HCT116 (cell line): ENCODE data around the gene PRDM8. TPM values are rescaled to one million over a fixed set of nuclear protein-coding genes. Genes with fewer than 3 reads are reported as not detected.

Source experiments
- ATAC-seq: fragments of 200-7000 bp; cut with Tn5 transposase; 2 replicates; pipeline ENCODE4 v1.9.1; 2020; ENCODE audit warnings: mild to moderate bottlenecking, moderate library complexity
- BruUV-seq: library from RNA; stranded (reverse); fragments of 400-500 nt; replicated peaks from 2 replicates; lab custom pipeline; 2021; lab: Mats Ljungman, UMichigan
- CTCF ChIA-PET: fragments of 300-600 bp; sonication (Branson Sonifier 250); formaldehyde crosslinking; loops from one replicate; lab custom pipeline; 2021; ENCODE audit warnings: antibody characterized with exemption; lab: Charles Lee
- POLR2A ChIA-PET: fragments of 300-600, 350-600 bp; sonication (Branson Sonifier 250); formaldehyde crosslinking; loops from one replicate; lab custom pipeline; 2021; ENCODE audit warnings: antibody characterized with exemption; lab: Charles Lee
- RAD21 ChIA-PET, 2 experiments: fragments of 300-600 bp; sonication (Branson Sonifier 250); formaldehyde crosslinking; loops; one replicate each; lab custom pipeline; 2023; ENCODE audit warnings: low total read pairs in 2 of 2; ENCODE audit not compliant: uncharacterized antibody in 2 of 2, unreplicated experiment in 2 of 2, low non-redundant PET in 1 of 2; lab: Charles Lee
- DNase-seq: peaks from one replicate; pipeline ENCODE4 v3.0.0-alpha.2; 2010; ENCODE audit warnings: low read depth, low spot score
- H2AFZ ChIP-seq: fragments of 200-600 bp; shearing (Covaris generic), sonication (generic); 2 replicates; pipeline ENCODE4 v1.6.1; 2017; ENCODE audit warnings: low read depth, mixed run types, mixed read lengths, antibody characterized with exemption, low read length; ENCODE audit not compliant: poor library complexity, severe bottlenecking
- H3K27ac ChIP-seq: 2 replicates; pipeline ENCODE4 v1.5.1; 2012; ENCODE audit warnings: low read depth, low read length
- H3K27me3 ChIP-seq: fragments of 200-600 bp; sonication (generic); 2 replicates; pipeline ENCODE4 v1.6.1; 2016; ENCODE audit warnings: mixed run types, low read length, mixed read lengths; ENCODE audit not compliant: insufficient read depth
- H3K36me3 ChIP-seq, 2 experiments: fragments of 200-500 bp in 1 of 2; fragments of 200-600 bp in 1 of 2; sonication (Bioruptor generic) in 1 of 2; sonication (generic) in 1 of 2; 2 replicates each; pipeline versions ENCODE4 v1.5.1 to v1.6.1; 2014 to 2016; ENCODE audit warnings: low read length in 2 of 2, inconsistent platforms in 1 of 2, mixed read lengths in 1 of 2, mixed run types in 1 of 2; ENCODE audit not compliant: insufficient read depth in 2 of 2, control insufficient read depth in 1 of 2
- H3K4me1 ChIP-seq, 2 experiments: fragments of 200-600 bp in 1 of 2; sonication (generic) in 1 of 2; 2 replicates each; pipeline versions ENCODE4 v1.5.1 to v1.6.1; 2012 to 2017; ENCODE audit warnings: low read length in 2 of 2, inconsistent platforms in 1 of 2, mild to moderate bottlenecking in 1 of 2, mixed read lengths in 1 of 2, mixed run types in 1 of 2, moderate library complexity in 1 of 2; ENCODE audit not compliant: insufficient read depth in 2 of 2, control insufficient read depth in 1 of 2
- H3K4me2 ChIP-seq: fragments of 200-600 bp; sonication (generic); 2 replicates; pipeline ENCODE4 v1.6.1; 2017; ENCODE audit warnings: mixed run types, low read length, mixed read lengths
- H3K4me3 ChIP-seq, 2 experiments: fragments of 200-600 bp in 1 of 2; sonication (generic) in 1 of 2; replicated peaks in 1 of 2; 2 replicates each; pipeline ENCODE4 v1.5.1; 2011 to 2016; ENCODE audit warnings: low read length in 2 of 2, control low read depth in 1 of 2, low read depth in 1 of 2, mild to moderate bottlenecking in 1 of 2, mixed read lengths in 1 of 2, mixed run types in 1 of 2
- H3K79me2 ChIP-seq: fragments of 200-600 bp; sonication (generic); 2 replicates; pipeline ENCODE4 v1.6.1; 2017; ENCODE audit warnings: mild to moderate bottlenecking, mixed run types, low read length, moderate library complexity, mixed read lengths; ENCODE audit not compliant: insufficient read depth
- H3K9ac ChIP-seq: fragments of 200-600 bp; sonication (generic); 2 replicates; pipeline ENCODE4 v1.6.1; 2016; ENCODE audit warnings: low read length, mixed read lengths
- H3K9me2 ChIP-seq: fragments of 200-600 bp; sonication (generic), shearing (Covaris generic); 2 replicates; pipeline ENCODE4 v1.6.1; 2017; ENCODE audit warnings: mixed run types, mild to moderate bottlenecking, moderate library complexity; ENCODE audit not compliant: insufficient read depth
- H3K9me3 ChIP-seq, 2 experiments: fragments of 200-500 bp in 1 of 2; fragments of 200-600 bp in 1 of 2; sonication (Bioruptor generic) in 1 of 2; sonication (generic) in 1 of 2; 2 replicates each; pipeline ENCODE4 v1.6.1; 2014 to 2017; ENCODE audit warnings: low read length in 2 of 2, mixed read lengths in 2 of 2, inconsistent platforms in 1 of 2, low read depth in 1 of 2, mild to moderate bottlenecking in 1 of 2, mixed run types in 1 of 2, moderate library complexity in 1 of 2; ENCODE audit not compliant: control insufficient read depth in 1 of 2, insufficient read depth in 1 of 2
- H4K20me1 ChIP-seq: fragments of 200-600 bp; sonication (generic), shearing (Covaris generic); 2 replicates; pipeline ENCODE4 v1.6.1; 2017; ENCODE audit warnings: mixed run types, mild to moderate bottlenecking, moderate library complexity; ENCODE audit not compliant: insufficient read depth
- CBX3 ChIP-seq: IDR thresholded peaks from 2 replicates; pipeline ENCODE4 v1.6.1; 2012; ENCODE audit warnings: low read depth
- EGR1 ChIP-seq: IDR thresholded peaks from 2 replicates; pipeline ENCODE4 v1.6.1; 2012; ENCODE audit warnings: low read depth
- ELF1 ChIP-seq: IDR thresholded peaks from 2 replicates; pipeline ENCODE4 v1.6.1; 2012; ENCODE audit warnings: low read depth, borderline replicate concordance
- EZH2 ChIP-seq: fragments of 200-600 bp; sonication (generic); IDR thresholded peaks from 2 replicates; pipeline ENCODE4 v1.6.1; 2017; ENCODE audit warnings: antibody characterized with exemption, mixed run types
- EZH2phosphoT487 ChIP-seq: fragments of 200-600 bp; IDR thresholded peaks from 2 replicates; pipeline ENCODE4 v1.6.1; 2018; ENCODE audit warnings: antibody characterized with exemption, borderline replicate concordance
- JUND ChIP-seq: IDR thresholded peaks from 2 replicates; pipeline ENCODE4 v1.6.1; 2012
- POLR2AphosphoS5 ChIP-seq: IDR thresholded peaks from 2 replicates; pipeline ENCODE4 v1.6.1; 2011; ENCODE audit warnings: mild to moderate bottlenecking, low read depth, low read length, moderate library complexity
- SIN3A ChIP-seq: IDR thresholded peaks from 2 replicates; pipeline ENCODE4 v1.6.1; 2012; ENCODE audit warnings: low read depth
- SP1 ChIP-seq: IDR thresholded peaks from 2 replicates; pipeline ENCODE4 v1.6.1; 2012; ENCODE audit warnings: low read depth
- ZFX ChIP-seq: fragments of 450-650 bp; IDR thresholded peaks from 2 replicates; pipeline ENCODE4 v1.6.1; 2017
- intact Hi-C: fragments of 100-400 bp; cut with micrococcal nuclease; formaldehyde crosslinking; loops from 2 replicates; pipeline ENCODE4 v1.10.0; 2022
- total RNA-seq: library from RNA; stranded (reverse); gene quantifications from one replicate; pipeline ENCODE4 v1.2.1, GENCODE V29; 2021; ENCODE audit not compliant: unreplicated experiment
- TF ChIP-seq, protein P1 (sequence below): IDR thresholded peaks from 2 replicates; pipeline ENCODE4 v1.6.1; 2012
- TF ChIP-seq, protein P2 (sequence below), 3 experiments: fragments of 200-600 bp in 1 of 3; sonication (generic) in 1 of 3; IDR thresholded peaks in 2 of 3; conservative IDR thresholded peaks in 1 of 3; 2 replicates each; pipeline ENCODE4 v1.5.1; 2012 to 2017; ENCODE audit warnings: low read depth in 2 of 3, low read length in 2 of 3, antibody characterized with exemption in 1 of 3, borderline replicate concordance in 1 of 3, control low read depth in 1 of 3, mild to moderate bottlenecking in 1 of 3, mixed read lengths in 1 of 3, mixed run types in 1 of 3, moderate library complexity in 1 of 3; ENCODE audit not compliant: insufficient read depth in 1 of 3

Gene PRDM8
- total RNA-seq, 1 experiment from 2014 or later, result 1.4 TPM

DNA sequence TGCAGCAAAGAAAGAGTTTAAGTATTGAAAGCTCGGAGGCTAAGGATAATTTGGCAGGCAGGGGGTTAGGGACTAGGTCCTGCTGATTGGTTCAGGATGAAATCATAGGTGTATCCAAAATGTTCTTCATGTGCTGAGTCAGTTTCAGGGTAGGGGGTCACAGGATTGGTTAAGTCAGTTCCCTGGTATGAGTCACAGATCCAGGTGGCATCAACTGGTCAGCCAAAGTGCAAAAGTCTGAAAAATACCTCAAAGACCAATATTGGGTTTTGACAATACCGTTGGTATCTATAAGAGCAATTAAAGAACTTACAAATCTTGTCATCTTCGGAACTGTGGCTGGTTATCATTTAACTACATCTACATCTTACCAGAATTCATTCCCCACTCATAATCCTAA lies 25.6 kb upstream of the PRDM8 start:
- DNase-seq (no peak), ATAC-seq (no peak)
- H3K9me3 ChIP-seq, result no peaks in the 10 kb centered on the region
- BruUV-seq, result no TSS peak
- no peaks in the 10 kb centered on the region for H3K9me2 ChIP-seq
- RAD21 ChIA-PET, result no interaction called here
- intact Hi-C loops, result no loop called here
- TF ChIP-seq JUND, result no peak
- no peak for TF ChIP-seq ZFX
- TF ChIP-seq CBX3, result no peak
- TF ChIP-seq, protein P1, sequence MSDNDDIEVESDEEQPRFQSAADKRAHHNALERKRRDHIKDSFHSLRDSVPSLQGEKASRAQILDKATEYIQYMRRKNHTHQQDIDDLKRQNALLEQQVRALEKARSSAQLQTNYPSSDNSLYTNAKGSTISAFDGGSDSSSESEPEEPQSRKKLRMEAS, result no peak
- no peak for TF ChIP-seq SIN3A
- no peak for TF ChIP-seq POLR2AphosphoS5
- TF ChIP-seq EZH2phosphoT487, result no peak
- no peak for TF ChIP-seq SP1
- TF ChIP-seq EGR1, result no peak
- no peak for TF ChIP-seq ELF1
- TF ChIP-seq EZH2, result no peak
- TF ChIP-seq, protein P2, sequence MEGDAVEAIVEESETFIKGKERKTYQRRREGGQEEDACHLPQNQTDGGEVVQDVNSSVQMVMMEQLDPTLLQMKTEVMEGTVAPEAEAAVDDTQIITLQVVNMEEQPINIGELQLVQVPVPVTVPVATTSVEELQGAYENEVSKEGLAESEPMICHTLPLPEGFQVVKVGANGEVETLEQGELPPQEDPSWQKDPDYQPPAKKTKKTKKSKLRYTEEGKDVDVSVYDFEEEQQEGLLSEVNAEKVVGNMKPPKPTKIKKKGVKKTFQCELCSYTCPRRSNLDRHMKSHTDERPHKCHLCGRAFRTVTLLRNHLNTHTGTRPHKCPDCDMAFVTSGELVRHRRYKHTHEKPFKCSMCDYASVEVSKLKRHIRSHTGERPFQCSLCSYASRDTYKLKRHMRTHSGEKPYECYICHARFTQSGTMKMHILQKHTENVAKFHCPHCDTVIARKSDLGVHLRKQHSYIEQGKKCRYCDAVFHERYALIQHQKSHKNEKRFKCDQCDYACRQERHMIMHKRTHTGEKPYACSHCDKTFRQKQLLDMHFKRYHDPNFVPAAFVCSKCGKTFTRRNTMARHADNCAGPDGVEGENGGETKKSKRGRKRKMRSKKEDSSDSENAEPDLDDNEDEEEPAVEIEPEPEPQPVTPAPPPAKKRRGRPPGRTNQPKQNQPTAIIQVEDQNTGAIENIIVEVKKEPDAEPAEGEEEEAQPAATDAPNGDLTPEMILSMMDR (IDR thresholded peaks at IDR 0.05 in 2 of 3, conservative IDR thresholded peaks at IDR 0.05 in 1 of 3; ENCODE audit: borderline replicate concordance in 1 of 3, insufficient read depth in 1 of 3, low read depth in 2 of 3, low read length in 2 of 3), result no peak
- TF ChIP-seq, all 23 proteins: peak for 0
- no peak overlapping the region for H2AFZ ChIP-seq
- H3K4me1 ChIP-seq, result no peaks in the 10 kb centered on the region
- H3K4me3 ChIP-seq, result no peak overlapping the region
- H3K27ac ChIP-seq, result no peak overlapping the region
- ChIA-PET CTCF (no interaction called here), POLR2A (no interaction called here)
- H3K36me3 ChIP-seq, result no peaks in the 10 kb centered on the region
- H3K4me2 ChIP-seq, result no peak overlapping the region
- H3K9ac ChIP-seq, result no peak overlapping the region
- no peaks in the 10 kb centered on the region for H4K20me1 ChIP-seq
- no peaks in the 10 kb centered on the region for H3K79me2 ChIP-seq
- H3K27me3 ChIP-seq, result no peaks in the 10 kb centered on the region
